ENCODE results near the gene CNOT4. TPM values are rescaled to one million over a fixed set of nuclear protein-coding genes. Genes with fewer than 3 reads are reported as not detected.
A peak's percentile ranks its signal among the peaks of the same experiment; 100 is the strongest.

The CNOT4 gene
- total RNA-seq, 4 donors from 2014 or later = 16.8 to 26.0 (median 20.0) TPM

- TF ChIP-seq POLR2A (IDR thresholded peaks at IDR 0.05) = no peak
- no peak for TF ChIP-seq CTCF (IDR thresholded peaks at IDR 0.05)
- TF ChIP-seq EP300 (IDR thresholded peaks at IDR 0.05) = no peak
- 73 to 78% methylated on average over 3 of the region's 3 CpGs for WGBS, 2 donors
- H3K27me3 ChIP-seq = no peaks in the 10 kb centered on the region
Observed at GRCh38 chr7:135514856-135515255, 5.0 kb upstream of the CNOT4 start.

GRCh38 chr7:135512135-135512887 lies 2.4 kb upstream of the CNOT4 start:
- Histone ChIP-seq H3K27ac (no peak overlapping the region), H3K4me3 (no peak overlapping the region), H3K27me3 (no peaks in the 10 kb centered on the region), H3K36me3 (no peaks in the 10 kb centered on the region), H3K9me3 (no peaks in the 10 kb centered on the region), H3K4me1 (peaks cover 0 to 20% (median 10%) of the 10 kb centered on the region in 4 donors)
- 97% methylated on average over 2 of the region's 2 CpGs for WGBS, 2 donors
- no peak for TF ChIP-seq EP300 (IDR thresholded peaks at IDR 0.05)
- no peak for TF ChIP-seq POLR2A (IDR thresholded peaks at IDR 0.05)
- peak; percentile 24 to 47 (median 40) for TF ChIP-seq CTCF (IDR thresholded peaks at IDR 0.05)
- peak in 1 of 2 donors; percentile 34 for DNase-seq (ENCODE audit: low spot score in 2 of 2)

More at GRCh38 chr7:135514856-135515255, 5.0 kb upstream of the CNOT4 start:
- no peak overlapping the region for H3K4me3 ChIP-seq
- peaks cover 0 to 5% (median 0%) of the 10 kb centered on the region in 4 donors for H3K4me1 ChIP-seq
- H3K36me3 ChIP-seq = no peaks in the 10 kb centered on the region
- H3K9me3 ChIP-seq = no peaks in the 10 kb centered on the region
- DNase-seq (ENCODE audit: low spot score in 2 of 2) = no peak
- H3K27ac ChIP-seq = no peak overlapping the region

GRCh38 chr7:135510592-135511183 lies 786 bp upstream of the CNOT4 start:
- Histone ChIP-seq H3K4me1 (peaks cover 0 to 34% (median 12%) of the 10 kb centered on the region in 4 donors), H3K4me3 (peak overlapping the region; percentile 67 to 90 (median 84)), H3K27me3 (no peaks in the 10 kb centered on the region), H3K36me3 (no peaks in the 10 kb centered on the region), H3K9me3 (no peaks in the 10 kb centered on the region), H3K27ac (peak overlapping the region in 2 of 4 donors; percentile 21 to 97)
- TF ChIP-seq POLR2A (IDR thresholded peaks at IDR 0.05) (no peak), EP300 (IDR thresholded peaks at IDR 0.05) (no peak), CTCF (IDR thresholded peaks at IDR 0.05) (no peak)
- WGBS, 2 donors = 0 to 1% methylated on average over 17 of the region's 17 CpGs
- peak in 1 of 2 donors; percentile 11 for DNase-seq (ENCODE audit: low spot score in 2 of 2)

- H3K27me3 ChIP-seq = no peaks in the 10 kb centered on the region
- no peak for TF ChIP-seq POLR2A (IDR thresholded peaks at IDR 0.05)
- no peak for TF ChIP-seq EP300 (IDR thresholded peaks at IDR 0.05)
- TF ChIP-seq CTCF (IDR thresholded peaks at IDR 0.05) = no peak
- peaks cover 0 to 44% (median 12%) of the 10 kb centered on the region in 4 donors for H3K4me1 ChIP-seq
- H3K27ac ChIP-seq = peak overlapping the region; percentile 88 to 97 (median 92)
- WGBS, 2 donors = 0% methylated on average over 14 of the region's 14 CpGs
- H3K9me3 ChIP-seq = no peaks in the 10 kb centered on the region
- H3K36me3 ChIP-seq = no peaks in the 10 kb centered on the region
- no peak for DNase-seq (ENCODE audit: low spot score in 2 of 2)
- H3K4me3 ChIP-seq = peak overlapping the region; percentile 67 to 90 (median 84)
Observed at GRCh38 chr7:135509589-135509838, 388 bp downstream of the CNOT4 start.

- Histone ChIP-seq H3K4me1 (peaks cover 0 to 44% (median 12%) of the 10 kb centered on the region in 4 donors), H3K4me3 (peak overlapping the region; percentile 67 to 90 (median 84)), H3K9me3 (no peaks in the 10 kb centered on the region), H3K27me3 (no peaks in the 10 kb centered on the region), H3K36me3 (no peaks in the 10 kb centered on the region), H3K27ac (peak overlapping the region; percentile 88 to 97 (median 92))
- DNase-seq (ENCODE audit: low spot score in 2 of 2) = peak in 1 of 2 donors; percentile 12
- TF ChIP-seq EP300 (IDR thresholded peaks at IDR 0.05) = no peak
- no peak for TF ChIP-seq CTCF (IDR thresholded peaks at IDR 0.05)
- 1% methylated on average over 17 of the region's 17 CpGs for WGBS, 2 donors
Observed at GRCh38 chr7:135508883-135509588, 866 bp downstream of the CNOT4 start.

Measured in tibial nerve (tissue), 4 donors.